Measurements from ENCODE around the gene PDP2.
"Not testable (repeated sequence)": the region's sequence is repeated elsewhere in the genome, so short reads cannot be mapped to it uniquely, and the experiment has no call there.

Gene PDP2

GRCh38 chr16:66932076-66932475 lies 51.8 kb downstream of the PDP2 start:
- H4K12ac ChIP-seq (ENCODE audit: low read depth, low read length), result no peak overlapping the region
- H3K36me3 ChIP-seq (ENCODE audit: control insufficient read depth in 1 of 2, insufficient read depth in 2 of 2, low read length in 2 of 2), result peaks cover 10 to 11% of the 10 kb centered on the region in 2 experiments
- no peaks in the 10 kb centered on the region for H3K27me3 ChIP-seq (ENCODE audit: insufficient read depth, low read length)
- H2BK12ac ChIP-seq (ENCODE audit: low read length), result no peak overlapping the region
- no peak overlapping the region for H3K14ac ChIP-seq (ENCODE audit: low read length)
- H2AFZ ChIP-seq (ENCODE audit: insufficient read depth, low read length, poor library complexity), result no peak overlapping the region
- peaks cover 8% of the 10 kb centered on the region for H3K79me1 ChIP-seq (ENCODE audit: low read length)
- no peak overlapping the region for H2BK5ac ChIP-seq (ENCODE audit: low read depth, low read length, poor library complexity)
- peak; percentile 66 to 74 for DNase-seq
- peaks cover 18 to 20% of the 10 kb centered on the region in 2 experiments for H3K4me1 ChIP-seq (ENCODE audit: control insufficient read depth in 1 of 2, insufficient read depth in 2 of 2, low read length in 2 of 2)
- H3K4ac ChIP-seq (ENCODE audit: low read depth, low read length), result no peak overlapping the region
- no peak overlapping the region for H3K4me2 ChIP-seq (ENCODE audit: low read length)
- H2BK120ac ChIP-seq (ENCODE audit: insufficient read depth, low read length, poor library complexity), result no peak overlapping the region
- H3K23ac ChIP-seq (ENCODE audit: low read length), result no peak overlapping the region
- H4K8ac ChIP-seq (ENCODE audit: low read depth, low read length), result no peak overlapping the region
- no peaks in the 10 kb centered on the region for H3K9me3 ChIP-seq (ENCODE audit: insufficient read depth, low read depth, low read length)
- H3K79me2 ChIP-seq (ENCODE audit: control insufficient read depth, insufficient read depth, low read length, poor library complexity), result peaks cover 9% of the 10 kb centered on the region
- whole genome bisulfite sequencing (ENCODE audit: extremely low coverage, insufficient coverage, insufficient read length), result no CpG with 5 or more reads among the region's 4 CpGs
- no peak overlapping the region for H3K9ac ChIP-seq (ENCODE audit: low read length)
- no peak overlapping the region for H3K18ac ChIP-seq (ENCODE audit: low read length)
- no peak overlapping the region for H3K27ac ChIP-seq (ENCODE audit: low read depth, low read length)
- H4K91ac ChIP-seq (ENCODE audit: low read depth, low read length), result no peak overlapping the region
- H3K4me3 ChIP-seq (ENCODE audit: low read depth, low read length), result no peak overlapping the region
- H2AK5ac ChIP-seq (ENCODE audit: low read length), result no peak overlapping the region

GRCh38 chr16:66933776-66934137 lies 53.4 kb downstream of the PDP2 start:
- Histone ChIP-seq H3K9ac (ENCODE audit: low read length) (peak overlapping the region; percentile 89), H3K36me3 (ENCODE audit: control insufficient read depth in 1 of 2, insufficient read depth in 2 of 2, low read length in 2 of 2) (peaks cover 11% of the 10 kb centered on the region in 2 experiments), H3K4me2 (ENCODE audit: low read length) (peak overlapping the region; percentile 81), H3K18ac (ENCODE audit: low read length) (peak overlapping the region; percentile 79), H3K9me3 (ENCODE audit: insufficient read depth, low read depth, low read length) (no peaks in the 10 kb centered on the region), H2AK5ac (ENCODE audit: low read length) (peak overlapping the region; percentile 3), H3K4ac (ENCODE audit: low read depth, low read length) (peak overlapping the region; percentile 85), H3K14ac (ENCODE audit: low read length) (peak overlapping the region; percentile 79), H2BK12ac (ENCODE audit: low read length) (no peak overlapping the region), H3K79me2 (ENCODE audit: control insufficient read depth, insufficient read depth, low read length, poor library complexity) (peaks cover 9% of the 10 kb centered on the region), H4K91ac (ENCODE audit: low read depth, low read length) (peak overlapping the region; percentile 86), H3K4me1 (ENCODE audit: control insufficient read depth in 1 of 2, insufficient read depth in 2 of 2, low read length in 2 of 2) (peaks cover 15 to 16% of the 10 kb centered on the region in 2 experiments), H4K8ac (ENCODE audit: low read depth, low read length) (peak overlapping the region; percentile 95), H3K27ac (ENCODE audit: low read depth, low read length) (no peak overlapping the region), H3K27me3 (ENCODE audit: insufficient read depth, low read length) (no peaks in the 10 kb centered on the region), H4K12ac (ENCODE audit: low read depth, low read length) (peak overlapping the region; percentile 91), H3K23ac (ENCODE audit: low read length) (no peak overlapping the region), H3K79me1 (ENCODE audit: low read length) (peaks cover 8% of the 10 kb centered on the region), H3K4me3 (ENCODE audit: low read depth, low read length) (peak overlapping the region; percentile 97), H2BK5ac (ENCODE audit: low read depth, low read length, poor library complexity) (no peak overlapping the region), H2AFZ (ENCODE audit: insufficient read depth, low read length, poor library complexity) (peak overlapping the region; percentile 98), H2BK120ac (ENCODE audit: insufficient read depth, low read length, poor library complexity) (no peak overlapping the region)
- no CpG with 5 or more reads among the region's 12 CpGs for WGBS (ENCODE audit: extremely low coverage, insufficient coverage, insufficient read length)
- DNase-seq, result peak; percentile 80

DNA sequence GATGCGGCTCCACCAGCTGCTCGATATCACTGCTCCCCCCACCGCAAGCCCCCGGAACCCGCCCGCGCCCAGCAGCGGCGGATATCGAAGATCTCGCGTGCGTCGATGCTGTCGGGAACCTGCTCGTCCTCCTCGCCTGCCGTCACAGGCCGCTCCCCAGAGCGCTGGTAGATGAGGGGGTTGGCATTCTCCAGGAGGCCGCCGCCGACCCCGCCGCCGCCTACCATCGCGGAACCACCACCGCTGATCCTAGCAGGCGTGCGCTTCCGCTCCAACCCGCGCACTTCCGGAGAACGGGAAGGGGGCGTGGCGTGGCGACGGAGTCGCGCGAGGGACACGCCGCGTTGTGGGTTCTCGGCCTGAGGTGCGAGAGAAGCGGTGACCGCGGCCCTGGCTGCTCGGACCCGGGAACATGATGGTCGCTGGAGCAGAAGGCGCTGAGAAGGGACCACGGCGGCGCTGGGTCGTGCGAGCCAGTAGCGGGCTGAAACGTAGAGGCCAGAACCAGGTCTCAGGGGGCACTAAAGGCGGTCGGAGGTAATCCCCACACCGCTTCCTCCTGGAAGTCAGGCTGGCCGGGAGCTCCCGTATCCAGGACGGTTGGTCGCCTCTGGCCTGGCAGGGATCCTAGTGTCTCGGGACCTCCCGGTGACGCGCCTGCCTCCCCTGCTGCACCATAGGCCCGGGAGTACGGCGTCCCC lies 54.0 kb downstream of the PDP2 start, which contains the start of gene CIAO2B:
Gene CIAO2B, minus strand, starts transcription at position 265 of the 701 bp plus-strand sequence. Its CDS starts 38 bp downstream, at position 227.
- Histone ChIP-seq H3K4me3 (ENCODE audit: low read depth, low read length) (peak within 1 kb of the TSS; percentile 97), H3K4me1 (ENCODE audit: control insufficient read depth in 1 of 2, insufficient read depth in 2 of 2, low read length in 2 of 2) (peaks cover 15 to 16% of the 10 kb centered on the region in 2 experiments), H4K8ac (ENCODE audit: low read depth, low read length) (peak within 1 kb of the TSS; percentile 95), H3K27ac (ENCODE audit: low read depth, low read length) (peak within 1 kb of the TSS; percentile 46), H3K18ac (ENCODE audit: low read length) (peak within 1 kb of the TSS; percentile 98), H3K4me2 (ENCODE audit: low read length) (peak within 1 kb of the TSS; percentile 81), H4K12ac (ENCODE audit: low read depth, low read length) (peak within 1 kb of the TSS; percentile 91), H2BK5ac (ENCODE audit: low read depth, low read length, poor library complexity) (peak within 1 kb of the TSS; percentile 58), H3K9me3 (ENCODE audit: insufficient read depth, low read depth, low read length) (no peaks in the 10 kb centered on the region), H2AFZ (ENCODE audit: insufficient read depth, low read length, poor library complexity) (peak within 1 kb of the TSS; percentile 98), H3K23ac (ENCODE audit: low read length) (peak within 1 kb of the TSS; percentile 62), H2AK5ac (ENCODE audit: low read length) (peak within 1 kb of the TSS; percentile 96), H3K9ac (ENCODE audit: low read length) (peak within 1 kb of the TSS; percentile 98), H3K79me2 (ENCODE audit: control insufficient read depth, insufficient read depth, low read length, poor library complexity) (peaks cover 9% of the 10 kb centered on the region), H2BK12ac (ENCODE audit: low read length) (no peak within 1 kb of the TSS), H2BK120ac (ENCODE audit: insufficient read depth, low read length, poor library complexity) (peak within 1 kb of the TSS; percentile 74), H3K36me3 (ENCODE audit: control insufficient read depth in 1 of 2, insufficient read depth in 2 of 2, low read length in 2 of 2) (peaks cover 16% of the 10 kb centered on the region in 2 experiments), H3K4ac (ENCODE audit: low read depth, low read length) (peak within 1 kb of the TSS; percentile 85), H4K91ac (ENCODE audit: low read depth, low read length) (peak within 1 kb of the TSS; percentile 91), H3K14ac (ENCODE audit: low read length) (peak within 1 kb of the TSS; percentile 96), H3K27me3 (ENCODE audit: insufficient read depth, low read length) (no peaks in the 10 kb centered on the region), H3K79me1 (ENCODE audit: low read length) (peaks cover 8% of the 10 kb centered on the region)
- peak; percentile 74 to 90 for DNase-seq
- WGBS (ENCODE audit: extremely low coverage, insufficient coverage, insufficient read length), result no CpG with 5 or more reads among the region's 76 CpGs

GRCh38 chr16:66934839-66935313 lies 54.6 kb downstream of the PDP2 start:
- Histone ChIP-seq H4K91ac (ENCODE audit: low read depth, low read length) (peak overlapping the region; percentile 91), H3K36me3 (ENCODE audit: control insufficient read depth in 1 of 2, insufficient read depth in 2 of 2, low read length in 2 of 2) (peaks cover 17% of the 10 kb centered on the region in 2 experiments), H2AFZ (ENCODE audit: insufficient read depth, low read length, poor library complexity) (peak overlapping the region; percentile 98), H4K8ac (ENCODE audit: low read depth, low read length) (peak overlapping the region; percentile 95), H3K18ac (ENCODE audit: low read length) (peak overlapping the region; percentile 98), H3K4ac (ENCODE audit: low read depth, low read length) (peak overlapping the region; percentile 84), H3K14ac (ENCODE audit: low read length) (peak overlapping the region; percentile 96), H2BK5ac (ENCODE audit: low read depth, low read length, poor library complexity) (peak overlapping the region; percentile 58), H3K4me3 (ENCODE audit: low read depth, low read length) (peak overlapping the region; percentile 97), H2AK5ac (ENCODE audit: low read length) (peak overlapping the region; percentile 96), H3K9ac (ENCODE audit: low read length) (peak overlapping the region; percentile 98), H3K4me1 (ENCODE audit: control insufficient read depth in 1 of 2, insufficient read depth in 2 of 2, low read length in 2 of 2) (peaks cover 15 to 16% of the 10 kb centered on the region in 2 experiments), H4K12ac (ENCODE audit: low read depth, low read length) (peak overlapping the region; percentile 88), H2BK120ac (ENCODE audit: insufficient read depth, low read length, poor library complexity) (peak overlapping the region; percentile 74), H3K4me2 (ENCODE audit: low read length) (peak overlapping the region; percentile 81)
- H3K27ac ChIP-seq (ENCODE audit: low read depth, low read length); H3K79me1 ChIP-seq (ENCODE audit: low read length); H3K27me3 ChIP-seq (ENCODE audit: insufficient read depth, low read length); H2BK12ac ChIP-seq (ENCODE audit: low read length); H3K9me3 ChIP-seq (ENCODE audit: insufficient read depth, low read depth, low read length); H3K23ac ChIP-seq (ENCODE audit: low read length); H3K79me2 ChIP-seq (ENCODE audit: control insufficient read depth, insufficient read depth, low read length, poor library complexity); DNase-seq: not testable (repeated sequence)
- whole genome bisulfite sequencing (ENCODE audit: extremely low coverage, insufficient coverage, insufficient read length), result no CpG with 5 or more reads among the region's 24 CpGs
